SK-N-MC (cell line): Measurements from ENCODE around the gene HDHD2.

Source experiments
- DNase-seq: peaks from one replicate; pipeline ENCODE4 v3.0.0-alpha.2; 2011; ENCODE audit warnings: low read depth, low spot score
- H3K27ac ChIP-seq: fragments of 200-600 bp; sonication (generic); 2 replicates; pipeline ENCODE4 v1.5.1; 2016; ENCODE audit warnings: mixed run types
- H3K36me3 ChIP-seq: fragments of 200-600 bp; sonication (generic); 2 replicates; pipeline ENCODE4 v1.6.1; 2017; ENCODE audit warnings: antibody characterized with exemption, low read length, mixed read lengths; ENCODE audit not compliant: insufficient read depth
- H3K4me3 ChIP-seq: fragments of 200-600 bp; sonication (generic); 2 replicates; pipeline ENCODE4 v1.5.1; 2016
- H3K9ac ChIP-seq: fragments of 200-600 bp; sonication (generic); 2 replicates; pipeline ENCODE4 v1.8.0; 2017; ENCODE audit warnings: mixed run types, mixed read lengths; ENCODE audit not compliant: insufficient read length
- H3K9me3 ChIP-seq: fragments of 200-600 bp; sonication (generic); 2 replicates; pipeline ENCODE4 v1.6.1; 2017; ENCODE audit warnings: low read depth, mild to moderate bottlenecking, antibody characterized with exemption, low read length, moderate library complexity, mixed read lengths
- EZH2 ChIP-seq: fragments of 200-600 bp; sonication (generic); IDR thresholded peaks from one replicate; pipeline ENCODE4 v1.6.1; 2017; ENCODE audit warnings: antibody characterized with exemption
- FOXP2 ChIP-seq: optimal IDR thresholded peaks from 2 replicates; pipeline ENCODE3; 2011; ENCODE audit warnings: mild to moderate bottlenecking, moderate library complexity; ENCODE audit not compliant: insufficient read depth; ENCODE audit errors: extremely low read length, control extremely low read depth
- POLR2AphosphoS5 ChIP-seq: IDR thresholded peaks from 2 replicates; pipeline ENCODE4 v1.6.1; 2012; ENCODE audit warnings: mild to moderate bottlenecking, low read depth, low read length, borderline replicate concordance

Gene HDHD2

DNA sequence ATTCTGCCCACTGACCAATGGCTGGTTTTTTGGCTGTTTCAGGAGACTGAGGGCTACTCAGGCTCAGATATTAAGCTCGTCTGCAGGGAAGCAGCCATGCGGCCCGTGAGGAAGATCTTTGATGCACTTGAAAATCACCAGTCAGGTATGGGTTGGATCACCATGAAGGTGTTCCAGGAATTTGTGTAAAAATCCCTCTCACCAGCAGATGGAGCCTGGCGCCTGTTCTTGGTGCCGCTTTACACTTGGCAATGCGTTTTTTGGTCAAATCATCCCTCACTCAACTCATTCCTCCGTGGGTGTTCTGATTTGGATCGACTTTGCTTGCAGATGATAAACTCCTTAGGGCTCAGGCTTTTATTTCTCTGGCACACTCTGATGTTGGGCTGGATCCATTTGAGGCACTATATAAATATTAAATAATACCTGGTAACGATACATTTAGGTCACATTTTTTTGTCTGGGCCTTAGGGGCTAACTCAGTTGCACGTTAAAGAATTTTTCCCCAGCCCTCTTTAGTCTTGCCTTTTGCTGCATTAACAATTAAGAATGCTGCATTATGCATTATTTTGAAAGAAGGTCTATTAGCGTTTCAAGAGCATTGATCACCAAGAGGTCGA is 50.0 kb downstream of the HDHD2 start:
- no peaks in the 10 kb centered on the region for H3K9me3 ChIP-seq
- no peak overlapping the region for H3K27ac ChIP-seq
- no peak overlapping the region for H3K9ac ChIP-seq
- no peaks in the 10 kb centered on the region for H3K36me3 ChIP-seq
- TF ChIP-seq POLR2AphosphoS5 (no peak), EZH2 (no peak), FOXP2 (no peak)
- no peak for DNase-seq
- H3K4me3 ChIP-seq = no peak overlapping the region

DNA sequence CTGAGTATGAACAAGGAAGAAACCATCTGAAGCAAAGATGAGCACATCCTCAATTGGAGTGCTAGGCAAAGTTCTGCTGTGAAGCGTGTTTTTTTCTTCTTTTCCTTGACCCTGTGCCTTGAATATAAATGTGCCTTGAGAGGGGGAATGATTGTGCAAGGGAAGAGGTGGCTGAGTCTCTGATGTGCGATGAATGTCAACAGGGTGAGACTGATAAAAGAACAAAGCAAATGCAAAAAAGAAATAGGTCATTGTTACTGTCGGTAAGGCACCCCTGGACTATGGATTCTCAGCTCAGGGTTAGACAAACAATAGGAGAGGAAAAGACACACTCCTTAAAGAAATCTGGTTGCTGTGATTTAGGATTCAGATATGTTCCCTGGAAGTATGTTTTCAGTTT is 54.5 kb downstream of the HDHD2 start:
- Histone ChIP-seq H3K9me3 (no peaks in the 10 kb centered on the region), H3K4me3 (no peak overlapping the region), H3K9ac (no peak overlapping the region), H3K36me3 (no peaks in the 10 kb centered on the region), H3K27ac (no peak overlapping the region)
- TF ChIP-seq EZH2 (no peak), POLR2AphosphoS5 (no peak), FOXP2 (no peak)
- DNase-seq = no peak

- Histone ChIP-seq H3K9me3 (no peaks in the 10 kb centered on the region), H3K9ac (no peak overlapping the region), H3K4me3 (no peak overlapping the region), H3K27ac (no peak overlapping the region), H3K36me3 (no peaks in the 10 kb centered on the region)
- TF ChIP-seq FOXP2 = no peak
- TF ChIP-seq POLR2AphosphoS5 = no peak
- no peak for TF ChIP-seq EZH2
- DNase-seq = no peak
Observed at GRCh38 chr18:47087676-47088075, 62.6 kb downstream of the HDHD2 start.

DNA sequence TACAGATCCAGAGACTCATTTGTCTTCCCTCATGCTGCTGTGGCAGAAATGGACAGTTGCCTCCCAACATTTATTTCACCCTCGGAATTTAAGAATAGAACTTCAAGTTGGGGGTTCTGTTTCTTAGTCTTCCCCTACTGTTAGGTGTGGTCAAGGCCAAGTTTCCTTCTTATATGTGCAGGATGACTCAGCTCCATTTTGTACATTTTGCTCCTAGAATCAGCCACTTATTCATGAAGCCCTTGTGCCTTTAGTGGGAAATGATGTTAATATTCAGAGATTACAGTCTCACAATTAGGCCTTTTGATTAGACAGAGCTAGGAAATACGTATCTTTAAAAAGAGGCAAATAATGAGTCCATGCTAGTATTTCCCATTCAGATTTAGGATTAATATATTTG is 68.7 kb downstream of the HDHD2 start:
- TF ChIP-seq POLR2AphosphoS5 (no peak), FOXP2 (no peak), EZH2 (no peak)
- no peaks in the 10 kb centered on the region; the same call in 1 of the 2 replicates for H3K36me3 ChIP-seq
- H3K4me3 ChIP-seq = no peak overlapping the region
- no peak for DNase-seq
- no peak overlapping the region for H3K9ac ChIP-seq
- no peak overlapping the region for H3K27ac ChIP-seq
- H3K9me3 ChIP-seq = no peaks in the 10 kb centered on the region

DNA sequence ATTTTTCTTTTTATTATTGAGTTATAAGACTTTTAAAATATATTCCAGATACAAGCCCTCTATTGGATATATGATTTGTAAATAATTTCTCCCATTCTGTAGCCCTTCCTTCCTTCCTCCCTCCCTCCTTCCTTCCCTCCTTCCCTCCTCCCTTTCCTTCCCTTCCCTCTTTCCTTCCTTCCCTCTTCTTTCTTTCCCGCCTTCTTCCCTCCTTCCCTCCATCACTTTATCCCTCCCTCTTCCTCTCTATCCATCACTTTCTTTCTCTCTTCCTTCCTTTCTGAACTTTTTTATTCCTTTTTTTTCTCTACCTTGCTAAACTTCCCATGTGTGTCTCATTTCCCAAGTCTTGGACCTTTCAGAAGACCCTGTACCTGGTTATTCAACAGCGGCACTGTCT is 69.4 kb downstream of the HDHD2 start:
- Histone ChIP-seq H3K9ac (no peak overlapping the region), H3K27ac (no peak overlapping the region), H3K36me3 (no peaks in the 10 kb centered on the region; the same call in 1 of the 2 replicates), H3K9me3 (no peaks in the 10 kb centered on the region), H3K4me3 (no peak overlapping the region)
- no peak for TF ChIP-seq POLR2AphosphoS5
- no peak for TF ChIP-seq EZH2
- TF ChIP-seq FOXP2 = no peak
- DNase-seq = no peak

DNA sequence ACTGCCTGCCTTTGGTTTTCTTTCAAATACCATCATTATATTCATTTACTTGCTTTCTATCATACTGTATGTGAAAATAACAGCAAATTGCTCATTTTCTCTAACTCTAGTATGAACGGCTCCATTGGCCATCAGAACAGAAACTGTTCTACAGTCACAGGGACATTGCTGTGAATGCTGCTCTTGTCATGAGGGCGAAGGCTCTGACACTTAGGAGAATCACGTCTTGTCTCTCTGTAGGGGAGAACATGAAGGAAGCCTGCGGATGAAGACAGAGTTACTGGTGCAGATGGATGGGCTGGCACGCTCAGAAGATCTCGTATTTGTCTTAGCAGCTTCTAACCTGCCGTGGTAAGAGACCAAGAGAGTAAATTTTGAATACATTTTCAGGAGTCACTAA is 73.2 kb downstream of the HDHD2 start:
- H3K4me3 ChIP-seq = no peak overlapping the region
- DNase-seq = no peak
- H3K9me3 ChIP-seq = no peaks in the 10 kb centered on the region
- H3K36me3 ChIP-seq = no peaks in the 10 kb centered on the region; the same call in 1 of the 2 replicates
- TF ChIP-seq POLR2AphosphoS5 (no peak), EZH2 (no peak), FOXP2 (no peak)
- H3K27ac ChIP-seq = no peak overlapping the region
- no peak overlapping the region for H3K9ac ChIP-seq

GRCh38 chr18:47075098-47075883 is 75.0 kb downstream of the HDHD2 start:
- peak; percentile 83 for DNase-seq
- Histone ChIP-seq H3K36me3 (no peaks in the 10 kb centered on the region; the same call in 1 of the 2 replicates), H3K9me3 (no peaks in the 10 kb centered on the region), H3K27ac (no peak overlapping the region), H3K4me3 (peak overlapping the region; percentile 57), H3K9ac (no peak overlapping the region)
- TF ChIP-seq FOXP2 (no peak), EZH2 (no peak), POLR2AphosphoS5 (peak; percentile 56; the same call in 1 of the 2 replicates)

DNA sequence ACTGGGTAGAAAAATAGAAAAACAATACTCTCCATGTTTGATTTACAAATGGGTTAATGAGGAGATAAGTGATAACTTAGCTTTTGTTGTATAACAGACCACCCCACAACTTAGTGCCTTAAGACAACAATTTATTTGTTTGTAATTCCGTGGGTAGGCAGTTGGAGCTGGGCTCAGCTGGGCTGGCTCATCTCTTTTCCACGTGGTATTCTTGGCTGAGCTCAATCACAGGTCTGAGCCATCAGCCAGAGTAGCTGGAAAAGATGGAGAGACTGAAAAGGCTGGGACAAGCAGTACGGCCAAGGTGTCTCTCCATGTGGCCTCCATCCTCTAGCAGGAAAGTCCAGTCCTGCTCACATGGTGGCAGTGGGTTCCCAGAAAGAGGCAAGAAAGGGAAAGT is 82.7 kb downstream of the HDHD2 start:
- no peak for DNase-seq
- Histone ChIP-seq H3K9ac (no peak overlapping the region), H3K4me3 (no peak overlapping the region), H3K9me3 (no peaks in the 10 kb centered on the region), H3K27ac (no peak overlapping the region), H3K36me3 (no peaks in the 10 kb centered on the region)
- no peak for TF ChIP-seq FOXP2
- TF ChIP-seq POLR2AphosphoS5 = no peak
- no peak for TF ChIP-seq EZH2

DNA sequence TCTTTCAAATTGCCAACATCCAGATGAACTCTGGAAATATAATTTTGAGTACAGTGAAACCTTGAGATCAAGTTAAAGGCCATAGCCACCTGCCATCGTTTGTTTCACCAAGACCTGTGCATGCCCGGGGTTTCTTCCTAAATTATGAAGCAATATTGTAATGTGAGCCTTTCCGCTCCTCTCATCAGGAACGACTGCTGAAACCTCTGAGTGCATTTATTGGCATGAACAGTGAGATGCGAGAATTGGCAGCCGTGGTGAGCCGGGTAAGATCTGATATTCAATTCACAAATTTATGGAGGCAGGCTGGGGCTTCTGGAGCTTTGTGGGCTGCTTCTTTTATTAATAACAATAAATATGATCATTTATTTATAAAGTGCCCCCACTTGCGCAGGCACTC is 87.2 kb downstream of the HDHD2 start:
- Histone ChIP-seq H3K27ac (no peak overlapping the region), H3K9ac (no peak overlapping the region)
- no peak for DNase-seq

More for the DNA sequence above, 87.2 kb downstream of the HDHD2 start:
- no peak overlapping the region for H3K4me3 ChIP-seq
- H3K36me3 ChIP-seq = no peaks in the 10 kb centered on the region
- no peak for TF ChIP-seq FOXP2
- no peak for TF ChIP-seq EZH2
- TF ChIP-seq POLR2AphosphoS5 = no peak
- no peaks in the 10 kb centered on the region for H3K9me3 ChIP-seq
